Upper lobe of right lung (tissue), 1 donor: ENCODE data around the gene CAPN11. TPM values are rescaled to one million over a fixed set of nuclear protein-coding genes. Genes with fewer than 3 reads are reported as not detected.
"Not testable (repeated sequence)": the region's sequence is repeated elsewhere in the genome, so short reads cannot be mapped to it uniquely, and the experiment has no call there.

Source experiments
- ATAC-seq: fragments of 200-7000 bp; cut with Tn5 transposase; one replicate; pipeline ENCODE4 v1.9.1; 2020; ENCODE audit warnings: mild to moderate bottlenecking, moderate library complexity
- DNase-seq: peaks from one replicate; pipeline ENCODE4 v3.0.0-alpha.2; 2020
- H3K27ac ChIP-seq: fragments of 200-600 bp; one replicate; pipeline ENCODE4 v1.8.0; 2022
- H3K27me3 ChIP-seq: fragments of 200-600 bp; one replicate; pipeline ENCODE4 v1.8.0; 2022; ENCODE audit warnings: mild to moderate bottlenecking
- H3K36me3 ChIP-seq: fragments of 200-600 bp; one replicate; pipeline ENCODE4 v1.8.0; 2022
- H3K4me1 ChIP-seq: fragments of 200-600 bp; one replicate; pipeline ENCODE4 v1.8.0; 2022
- H3K4me3 ChIP-seq: fragments of 200-600 bp; one replicate; pipeline ENCODE4 v1.8.0; 2022; ENCODE audit warnings: mild to moderate bottlenecking
- H3K9me3 ChIP-seq: fragments of 200-600 bp; one replicate; pipeline ENCODE4 v1.8.0; 2022
- CTCF ChIP-seq: fragments of 200-600 bp; IDR thresholded peaks from one replicate; pipeline ENCODE4 v1.8.0; 2022; ENCODE audit warnings: antibody characterized with exemption
- intact Hi-C: fragments of 100-400 bp; cut with DNase I; formaldehyde crosslinking; loops from one replicate; pipeline ENCODE4 v1.11.0; 2022
- total RNA-seq: library from RNA; stranded (reverse); fragmentation: NEBNext Ultra II Directional; extraction: Animal tissue kit (Norgen Biotek cat#: 25700); gene quantifications from one replicate; pipeline ENCODE4 v1.2.1, GENCODE V29; 2021
- donor health status: DM: no; HTN: yes; CAD: no; lungs with severe emphysema.

Gene CAPN11
- total RNA-seq, 1 donor from 2014 or later = 1.6 TPM

GRCh38 chr6:44192428-44193041, 33.9 kb downstream of the CAPN11 start:
- Histone ChIP-seq H3K27me3 (no peaks in the 10 kb centered on the region), H3K36me3 (no peaks in the 10 kb centered on the region), H3K27ac (no peak overlapping the region), H3K4me3 (peak overlapping the region; percentile 23), H3K4me1 (no peaks in the 10 kb centered on the region), H3K9me3 (no peaks in the 10 kb centered on the region)
- ATAC-seq (peak; percentile 84), DNase-seq (no peak)
- TF ChIP-seq CTCF = no peak
- intact Hi-C loops = no loop called here

- Histone ChIP-seq H3K4me1 (no peaks in the 10 kb centered on the region), H3K9me3 (no peaks in the 10 kb centered on the region), H3K27ac (no peak overlapping the region), H3K27me3 (no peaks in the 10 kb centered on the region), H3K4me3 (no peak overlapping the region), H3K36me3 (no peaks in the 10 kb centered on the region)
- intact Hi-C loops = no loop called here
- ATAC-seq (no peak), DNase-seq (no peak)
- no peak for TF ChIP-seq CTCF
Measured at GRCh38 chr6:44193307-44193910, 34.8 kb downstream of the CAPN11 start.

GRCh38 chr6:44194326-44194725, 35.7 kb downstream of the CAPN11 start:
- TF ChIP-seq CTCF = no peak
- ATAC-seq (no peak), DNase-seq (no peak)

GRCh38 chr6:44196351-44196750, 37.7 kb downstream of the CAPN11 start:
- intact Hi-C loops, H3K9me3 ChIP-seq, H3K27ac ChIP-seq, H3K27me3 ChIP-seq, H3K36me3 ChIP-seq, H3K4me3 ChIP-seq, H3K4me1 ChIP-seq, DNase-seq, ATAC-seq: not testable (repeated sequence)

More at GRCh38 chr6:44194326-44194725, 35.7 kb downstream of the CAPN11 start:
- intact Hi-C loops = no loop called here
- H3K27ac ChIP-seq = no peak overlapping the region
- H3K9me3 ChIP-seq = no peaks in the 10 kb centered on the region
- H3K4me3 ChIP-seq = no peak overlapping the region
- no peaks in the 10 kb centered on the region for H3K27me3 ChIP-seq
- H3K36me3 ChIP-seq = no peaks in the 10 kb centered on the region
- H3K4me1 ChIP-seq = no peaks in the 10 kb centered on the region

- H3K9me3 ChIP-seq = no peaks in the 10 kb centered on the region
- no peak for DNase-seq
- no peak overlapping the region for H3K27ac ChIP-seq
- no peaks in the 10 kb centered on the region for H3K4me1 ChIP-seq
- H3K4me3 ChIP-seq = no peak overlapping the region
- no peaks in the 10 kb centered on the region for H3K36me3 ChIP-seq
- no peaks in the 10 kb centered on the region for H3K27me3 ChIP-seq
- intact Hi-C loops = no loop called here
- ATAC-seq = no peak
- no peak for TF ChIP-seq CTCF
Measured at GRCh38 chr6:44198684-44199083, 40.1 kb downstream of the CAPN11 start.

- no peak for TF ChIP-seq CTCF
Measured at GRCh38 chr6:44199883-44200282, 41.3 kb downstream of the CAPN11 start.

More at GRCh38 chr6:44199883-44200282, 41.3 kb downstream of the CAPN11 start:
- DNase-seq = no peak
- Histone ChIP-seq H3K27ac (no peak overlapping the region), H3K9me3 (no peaks in the 10 kb centered on the region), H3K4me1 (no peaks in the 10 kb centered on the region), H3K27me3 (no peaks in the 10 kb centered on the region), H3K36me3 (no peaks in the 10 kb centered on the region), H3K4me3 (no peak overlapping the region)
- no peak for ATAC-seq
- intact Hi-C loops = no loop called here
